NCI-H1048 (cell line): ENCODE data around the gene CHSY1.

Experiments
- DNase-seq: peaks from one replicate; lab custom pipeline; 2025; lab: John Stamatoyannopoulos, UW

Gene CHSY1

DNA sequence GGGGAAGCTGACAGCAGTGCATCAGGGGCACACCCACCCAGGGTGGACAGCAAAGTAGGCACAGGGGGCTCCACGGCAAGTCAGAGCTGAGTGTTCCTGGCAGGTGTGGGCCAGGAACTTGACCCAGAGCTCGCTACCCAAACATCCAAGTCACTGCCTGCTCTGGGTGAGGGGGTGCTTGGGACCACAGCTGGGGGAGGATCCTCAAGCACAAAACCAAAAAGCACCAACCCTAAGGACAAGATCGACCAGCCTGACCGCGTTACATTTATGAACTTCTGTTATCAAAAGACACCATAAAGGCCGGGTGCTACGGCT is 101.2 kb downstream of the CHSY1 start:
- no peak for DNase-seq

GRCh38 chr15:101149864-101150722 is 101.8 kb downstream of the CHSY1 start:
- DNase-seq: no peak

GRCh38 chr15:101148881-101149664 is 102.8 kb downstream of the CHSY1 start:
- no peak for DNase-seq

DNA sequence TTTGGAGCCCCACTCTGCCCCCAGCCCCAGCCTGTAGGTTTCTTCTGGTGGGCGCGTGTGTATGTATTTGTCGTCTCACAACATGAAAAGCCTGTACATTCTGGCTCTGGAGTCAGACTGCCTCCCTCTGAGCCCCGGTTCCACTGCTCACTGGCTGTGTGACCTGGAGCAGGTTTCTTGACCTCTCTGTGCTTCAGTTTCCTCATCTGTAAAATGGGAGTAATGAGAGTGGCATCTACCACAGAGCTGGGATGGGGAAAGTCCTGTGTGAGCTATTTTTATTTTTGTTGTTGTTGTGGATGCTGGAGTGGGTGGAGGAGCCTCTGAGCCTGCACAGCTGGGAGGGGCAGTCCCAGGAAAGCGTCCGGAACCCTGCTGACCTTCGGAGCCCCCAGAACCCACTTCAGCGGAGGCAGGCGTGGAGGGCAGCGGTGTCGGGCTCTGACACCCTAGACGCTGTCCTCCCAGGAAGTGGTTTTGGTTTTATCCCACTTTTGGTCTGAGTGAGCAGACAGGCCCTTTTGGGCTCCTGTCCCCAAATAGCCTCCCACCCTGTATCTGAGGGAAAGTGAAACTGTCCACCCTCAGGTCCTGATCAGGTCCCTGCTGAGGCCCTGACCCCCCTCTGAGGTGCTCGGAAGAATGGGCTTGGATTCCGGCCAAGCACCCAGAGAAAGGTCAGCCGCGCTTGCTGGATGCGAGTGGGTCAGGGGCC is 103.5 kb downstream of the CHSY1 start:
- DNase-seq: no peak

DNA sequence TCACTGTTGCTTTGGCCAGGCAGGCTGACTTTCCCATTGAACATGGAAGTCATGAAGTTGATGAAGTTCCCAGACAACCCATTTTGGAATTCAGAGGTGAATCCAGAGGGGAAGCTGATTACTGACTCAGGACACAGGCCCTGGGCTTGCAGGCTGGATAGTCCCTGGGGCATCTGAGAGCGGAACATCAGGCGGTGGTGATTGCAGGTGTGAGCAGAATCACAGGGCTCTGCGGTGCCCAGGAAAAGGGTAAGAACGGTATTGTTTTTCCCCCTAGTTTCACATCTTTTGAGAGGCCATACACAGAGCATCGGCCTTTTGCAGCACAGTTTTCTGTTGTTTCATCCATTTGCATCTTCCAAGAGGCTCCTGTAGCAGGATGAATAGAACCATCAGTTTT is 104.7 kb downstream of the CHSY1 start:
- no peak for DNase-seq

DNA sequence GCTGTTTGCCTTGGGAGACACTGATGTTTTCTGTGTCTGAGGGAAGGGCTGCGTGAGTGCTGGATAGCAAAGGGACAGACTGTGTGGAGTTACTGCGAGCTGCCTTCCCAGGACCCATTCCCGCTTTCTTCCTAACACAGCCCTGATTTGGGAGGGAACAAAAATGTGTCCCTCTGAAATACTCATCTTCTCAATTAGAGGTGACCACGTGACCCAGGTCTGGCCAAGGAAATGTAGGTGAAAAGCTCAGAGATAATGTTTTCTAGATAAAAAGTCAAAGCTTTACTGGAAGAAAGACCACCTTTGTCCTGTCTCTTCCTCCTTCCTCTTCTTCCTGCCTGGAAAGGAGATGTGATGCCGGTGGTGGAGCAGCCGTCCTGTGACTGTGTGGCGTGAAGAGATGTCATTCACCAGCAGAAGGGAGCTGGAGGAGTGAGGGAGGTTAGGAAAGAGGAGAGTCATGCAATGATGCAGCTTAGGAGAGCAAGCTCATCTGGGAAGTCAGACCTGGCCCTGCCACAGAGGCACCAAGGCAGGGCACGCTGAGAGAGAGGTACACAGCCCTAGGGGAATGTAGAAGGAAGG is 105.6 kb downstream of the CHSY1 start:
- no peak for DNase-seq

DNA sequence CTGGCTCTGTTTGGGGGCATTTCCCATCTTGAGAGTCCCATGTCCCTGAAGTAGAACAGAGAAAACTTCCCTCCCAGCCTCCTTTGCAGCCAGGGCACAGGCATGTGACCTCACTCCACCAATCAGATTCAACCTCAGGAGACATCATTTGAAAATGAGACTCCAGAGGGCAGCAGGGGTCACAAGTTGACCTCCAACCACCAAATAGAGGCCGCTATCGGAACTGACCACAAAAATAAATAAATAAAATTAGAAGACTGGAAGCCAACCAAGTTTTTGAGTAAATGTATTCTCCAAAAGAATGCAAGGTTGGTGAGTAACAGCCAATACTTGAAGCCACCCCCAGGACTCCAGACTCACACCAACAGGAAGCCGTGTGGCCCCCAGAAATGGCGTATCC is 106.5 kb downstream of the CHSY1 start:
- no peak for DNase-seq

- no peak for DNase-seq
Observed at GRCh38 chr15:101143321-101143720, 108.5 kb downstream of the CHSY1 start.

DNA sequence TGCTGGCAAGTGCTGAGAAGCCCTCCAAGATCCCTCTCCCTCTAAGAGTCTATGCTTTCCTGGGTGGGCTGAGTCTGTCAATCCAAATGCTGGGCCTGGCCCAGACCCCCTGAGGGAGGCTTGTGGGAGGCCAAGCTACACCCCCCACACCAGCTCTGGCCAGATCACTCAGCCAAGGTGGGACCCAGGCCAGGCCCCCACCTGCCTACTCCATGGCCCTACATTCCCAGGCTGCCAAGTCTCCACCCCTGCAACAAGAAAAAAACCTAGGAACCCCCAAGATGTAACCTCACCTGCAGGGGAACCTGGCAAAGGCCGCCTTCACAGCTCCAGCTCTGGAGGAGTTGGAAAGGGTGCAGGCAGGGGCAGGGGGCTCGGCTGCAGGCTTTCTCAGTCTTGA is 109.1 kb downstream of the CHSY1 start:
- DNase-seq: no peak

- DNase-seq: no peak
Observed at GRCh38 chr15:101141926-101142527, 109.8 kb downstream of the CHSY1 start.

DNA sequence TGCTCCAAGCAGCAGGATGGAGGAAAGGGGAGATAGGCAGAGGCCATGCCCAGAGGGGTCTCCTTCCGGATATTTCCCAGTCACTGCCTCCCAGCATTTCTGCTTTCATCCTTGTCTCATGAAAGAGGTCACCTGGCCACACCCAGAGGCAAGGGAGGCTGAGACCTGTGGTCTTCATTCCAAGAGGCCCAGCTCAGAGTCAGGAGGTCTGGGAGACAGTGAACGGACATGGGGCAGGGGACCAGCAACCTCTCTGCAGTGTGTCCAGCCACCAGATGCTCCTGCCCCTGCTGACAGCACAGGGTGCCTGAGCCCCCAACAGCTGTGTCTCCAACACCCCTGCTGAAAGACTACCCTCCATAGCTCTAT is 111.2 kb downstream of the CHSY1 start:
- DNase-seq: no peak

- no peak for DNase-seq
Observed at GRCh38 chr15:101139986-101140696, 111.7 kb downstream of the CHSY1 start.

DNA sequence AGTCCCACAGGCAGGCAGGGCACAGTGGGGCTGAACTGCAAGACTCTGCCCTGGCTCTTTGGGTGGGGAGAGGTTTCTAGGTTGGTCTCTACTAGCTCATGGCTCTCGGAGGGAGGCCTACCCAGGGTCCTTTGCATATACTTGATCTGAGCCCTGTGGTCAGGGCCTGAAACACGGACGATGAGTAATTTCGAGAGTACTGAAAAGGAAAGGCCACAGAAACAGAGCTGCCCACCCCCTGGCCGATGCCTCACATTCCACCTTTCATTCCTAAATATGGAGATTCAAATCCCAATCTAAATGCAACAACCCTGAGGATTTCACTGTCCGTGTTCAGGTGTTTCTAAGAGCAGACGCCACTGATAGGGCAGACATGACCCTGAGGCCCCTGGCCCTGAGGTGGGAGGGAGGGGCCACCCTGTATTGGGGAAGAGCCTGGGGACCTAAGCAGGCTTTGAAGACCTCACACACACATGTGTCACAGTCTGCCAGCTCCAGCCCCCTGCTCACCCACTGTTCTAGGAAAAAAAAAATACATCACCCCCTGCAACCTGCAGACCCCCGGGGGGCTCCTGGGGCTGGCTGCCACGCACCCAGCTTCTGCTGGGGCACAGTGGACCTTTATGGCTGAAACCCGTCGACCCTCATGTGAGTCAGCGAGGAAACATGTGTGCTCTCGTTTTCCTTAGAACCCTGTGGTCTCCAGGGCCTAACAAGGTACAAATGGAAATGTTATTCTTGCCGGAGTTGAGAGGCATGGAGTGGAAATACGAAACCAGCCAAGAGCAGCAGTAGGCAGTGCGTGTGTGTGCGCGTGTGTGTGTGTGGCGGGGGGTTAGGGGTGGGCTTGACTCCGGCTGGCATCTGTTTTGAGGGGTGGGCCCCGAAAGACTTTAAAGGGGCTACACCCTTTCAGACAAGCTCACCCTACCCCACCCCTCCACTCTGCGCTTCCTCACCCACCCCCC is 112.7 kb downstream of the CHSY1 start:
- DNase-seq: no peak

DNA sequence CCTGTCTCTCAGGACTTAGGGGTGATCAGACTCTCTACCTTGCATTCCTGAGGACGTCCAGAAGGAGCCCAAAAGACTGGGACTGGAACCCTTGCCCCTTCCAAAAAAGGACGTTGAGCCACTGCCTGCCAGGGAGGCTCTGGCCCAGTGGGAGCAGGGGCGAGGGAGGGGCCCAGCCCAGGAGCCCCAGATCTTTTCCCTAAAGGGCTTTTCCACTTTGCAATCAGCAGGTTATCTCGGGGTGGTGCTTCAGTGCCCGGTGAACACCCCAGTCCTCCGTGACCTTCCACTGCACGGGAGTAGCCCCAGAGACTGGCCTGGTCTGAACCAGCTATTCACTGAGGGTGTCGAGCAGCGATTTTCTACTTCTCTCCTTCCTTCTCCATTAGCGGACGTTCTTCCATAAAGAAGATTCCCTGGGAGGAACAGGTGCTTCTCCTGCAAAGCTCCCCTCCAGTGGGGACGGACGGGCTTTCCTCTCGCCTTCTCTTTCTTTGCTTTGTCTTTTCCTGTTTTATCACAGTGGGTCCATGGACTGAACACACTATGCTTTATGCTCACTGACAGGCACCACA is 113.7 kb downstream of the CHSY1 start:
- DNase-seq: no peak

- DNase-seq: no peak
Observed at GRCh38 chr15:101137312-101137940, 114.4 kb downstream of the CHSY1 start.

GRCh38 chr15:101136381-101137268 is 115.2 kb downstream of the CHSY1 start:
- no peak for DNase-seq

- DNase-seq: no peak
Observed at GRCh38 chr15:101135532-101136166, 116.2 kb downstream of the CHSY1 start.

DNA sequence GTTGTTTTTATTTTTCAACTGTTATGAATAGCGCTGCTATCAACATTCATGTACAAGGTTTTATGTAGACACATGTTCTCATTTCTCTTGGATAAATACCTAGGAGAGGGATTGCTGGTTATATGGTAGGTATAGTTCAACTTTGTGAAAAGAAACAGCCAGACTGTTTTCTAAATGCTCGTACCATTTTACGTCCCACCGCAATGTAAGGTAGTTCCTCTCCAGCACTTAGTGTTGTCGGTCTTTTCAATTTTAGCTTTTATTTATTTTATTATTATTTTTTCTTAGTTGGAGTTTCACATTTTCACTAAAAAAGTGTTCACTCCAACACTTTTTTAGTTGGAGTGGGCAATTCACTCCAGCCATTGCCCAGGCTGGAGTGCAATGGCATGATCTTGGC is 117.1 kb downstream of the CHSY1 start:
- no peak for DNase-seq
